ENCODE measurements around the gene HRH3.
A peak's percentile ranks its signal among the peaks of the same experiment; 100 is the strongest.

HRH3 gene

DNA sequence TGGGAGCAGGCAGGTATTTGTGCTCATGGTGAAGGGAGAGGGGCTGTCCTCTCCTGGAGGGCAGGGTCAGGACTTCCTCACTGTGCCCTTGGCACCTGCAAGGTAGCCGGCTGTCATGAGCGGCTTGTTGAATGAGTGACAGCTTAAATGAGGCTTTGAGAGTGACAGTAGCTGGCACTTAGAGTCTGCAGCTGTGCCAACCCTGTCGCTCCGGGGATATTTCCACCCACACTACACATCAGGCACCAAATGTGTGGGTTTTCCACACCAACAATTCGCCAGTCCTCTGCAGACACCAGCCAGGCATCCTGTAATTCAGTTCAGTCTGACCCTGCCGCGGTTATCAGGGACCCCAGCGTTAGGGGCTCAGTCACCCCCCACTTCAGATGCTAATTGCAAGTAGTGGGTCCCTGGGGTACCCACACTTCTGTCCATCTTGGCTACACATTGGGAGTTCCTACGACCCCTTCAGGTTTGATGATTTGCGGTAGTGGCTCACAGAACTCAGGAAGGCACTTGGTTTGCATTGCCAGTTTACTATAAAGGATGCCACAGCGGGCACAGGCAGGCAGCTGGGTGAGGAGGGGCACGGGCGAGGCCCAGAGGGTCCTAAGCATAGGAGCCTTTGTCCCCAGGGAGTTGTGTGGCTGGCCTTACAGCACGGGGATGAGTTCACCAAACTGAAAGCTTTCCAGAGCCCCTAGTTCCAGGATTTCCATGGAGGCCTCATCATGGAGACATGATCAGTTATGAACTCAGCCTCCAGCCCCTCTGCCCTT is 28.1 kb downstream of the HRH3 start:
- Histone ChIP-seq H3K27me3 (ENCODE audit: insufficient read depth, low read length) (no peaks in the 10 kb centered on the region), H3K4me3 (ENCODE audit: low read length) (no peak overlapping the region), H3K36me3 (ENCODE audit: insufficient read depth, low read length) (peaks cover 14% of the 10 kb centered on the region), H3K9me3 (ENCODE audit: low read length) (no peaks in the 10 kb centered on the region), H2AFZ (ENCODE audit: low read depth, low read length) (no peak overlapping the region), H3K4me1 (ENCODE audit: insufficient read depth, low read length) (no peaks in the 10 kb centered on the region)

DNA sequence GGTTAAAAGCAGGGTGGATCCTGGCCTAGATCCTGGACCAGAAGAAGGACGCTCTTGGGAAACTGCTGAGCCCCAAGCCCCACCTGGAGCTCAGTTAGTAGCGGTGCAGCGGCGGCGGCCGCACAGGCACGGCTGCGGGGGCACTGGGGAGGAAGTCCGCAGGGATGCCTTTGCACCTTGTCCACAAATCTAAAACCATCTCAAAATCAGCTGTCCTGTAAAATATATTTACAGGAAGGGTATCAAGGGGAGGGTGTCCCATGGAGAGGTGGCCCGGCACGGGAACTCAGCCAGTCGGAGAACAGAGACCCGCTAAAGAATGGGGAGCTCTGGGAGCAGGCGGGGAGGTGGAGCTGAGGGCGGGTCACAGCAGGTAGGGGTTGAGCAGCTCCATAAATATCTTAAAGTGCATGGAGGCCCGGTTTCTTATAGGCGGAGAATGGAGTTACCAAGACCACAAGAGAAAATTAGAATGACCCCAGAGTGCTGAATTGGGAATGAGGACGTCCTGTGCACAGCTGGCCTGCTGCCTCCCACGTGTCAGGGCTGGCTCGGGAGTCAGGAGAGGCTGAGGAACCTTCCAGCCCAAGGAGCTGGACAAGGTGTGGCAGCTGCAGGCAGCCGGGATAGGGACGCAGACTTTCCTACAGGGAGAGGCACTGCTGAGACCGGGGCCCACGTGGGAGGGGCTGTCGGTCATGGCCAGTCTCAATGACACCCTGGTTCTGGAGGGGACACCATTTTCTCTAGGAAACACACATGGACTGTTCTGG is 29.3 kb downstream of the HRH3 start:
- Histone ChIP-seq H3K4me3 (ENCODE audit: low read length) (no peak overlapping the region), H3K36me3 (ENCODE audit: insufficient read depth, low read length) (peaks cover 11% of the 10 kb centered on the region), H3K4me1 (ENCODE audit: insufficient read depth, low read length) (no peaks in the 10 kb centered on the region)

DNA sequence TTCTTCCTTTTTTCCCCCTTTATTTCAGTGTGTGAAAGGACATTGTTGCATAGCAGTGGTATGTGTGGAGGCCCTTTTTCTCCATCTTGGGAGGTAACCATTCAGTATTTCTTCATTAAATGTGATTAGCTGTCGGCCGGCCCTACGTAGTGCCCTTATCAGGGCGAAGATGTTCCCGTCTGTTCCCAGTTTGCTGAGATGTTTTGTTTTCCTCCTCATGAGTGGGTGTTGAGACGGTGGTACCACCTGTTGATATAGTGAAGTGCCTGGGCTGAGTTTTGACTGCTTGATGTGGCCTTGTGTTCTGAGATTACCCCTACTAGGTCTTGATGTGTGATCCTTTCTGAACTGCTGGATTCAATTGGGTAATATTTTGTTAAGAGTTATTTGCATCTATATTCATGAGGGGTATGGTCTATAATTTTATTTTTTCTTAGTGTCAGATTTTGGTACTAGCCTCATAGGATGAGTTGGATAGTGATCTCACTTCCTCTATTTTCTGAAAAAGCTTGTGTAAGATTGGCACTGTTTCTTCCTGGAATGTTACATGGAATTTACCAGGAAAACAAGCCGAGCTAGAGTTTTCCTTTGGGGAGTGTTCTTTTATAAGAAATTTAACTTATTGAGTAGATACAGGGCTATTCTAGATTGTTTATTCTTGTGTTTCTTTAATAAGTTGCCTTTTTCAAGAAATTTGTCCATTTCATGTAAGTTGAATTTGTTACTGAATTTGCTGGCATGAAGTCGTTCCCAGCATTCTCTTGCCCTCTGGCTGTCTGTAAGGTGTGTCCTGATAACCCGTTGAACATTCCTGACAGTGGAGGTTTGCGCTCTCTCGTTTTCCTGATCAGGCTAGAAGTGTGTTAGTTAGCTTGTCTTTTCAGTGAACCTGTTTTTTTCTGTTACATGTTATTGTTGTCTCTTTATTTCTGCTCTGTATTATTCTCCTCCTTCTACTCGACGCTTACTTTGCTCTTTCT is 32.9 kb downstream of the HRH3 start:
- no peak overlapping the region for H2AFZ ChIP-seq (ENCODE audit: low read depth, low read length)
- no peaks in the 10 kb centered on the region for H3K9me3 ChIP-seq (ENCODE audit: low read length)
- peaks cover 5% of the 10 kb centered on the region for H3K36me3 ChIP-seq (ENCODE audit: insufficient read depth, low read length)
- no peak overlapping the region for H3K4me3 ChIP-seq (ENCODE audit: low read length)
- peaks cover 8% of the 10 kb centered on the region for H3K4me1 ChIP-seq (ENCODE audit: insufficient read depth, low read length)
- no peaks in the 10 kb centered on the region for H3K27me3 ChIP-seq (ENCODE audit: insufficient read depth, low read length)

More for the DNA sequence above, 29.3 kb downstream of the HRH3 start:
- Histone ChIP-seq H2AFZ (ENCODE audit: low read depth, low read length) (no peak overlapping the region), H3K27me3 (ENCODE audit: insufficient read depth, low read length) (no peaks in the 10 kb centered on the region), H3K9me3 (ENCODE audit: low read length) (no peaks in the 10 kb centered on the region)

DNA sequence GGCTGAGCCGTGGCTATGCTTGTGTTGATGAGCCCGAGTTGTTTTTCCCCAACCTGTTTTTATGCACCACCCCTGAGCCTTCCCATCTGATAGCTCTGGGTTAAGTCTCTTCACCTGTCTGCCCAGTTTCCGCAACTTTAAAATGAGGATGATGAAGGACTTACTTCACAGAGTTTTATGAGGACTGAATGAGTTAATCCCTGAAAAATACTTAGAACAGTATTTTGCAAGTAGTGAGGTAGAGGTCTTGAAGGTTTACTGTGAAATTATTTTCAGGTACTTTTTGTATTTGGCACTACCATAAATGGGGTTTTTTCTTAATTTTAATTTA is 34.0 kb downstream of the HRH3 start:
- H3K36me3 ChIP-seq (ENCODE audit: insufficient read depth, low read length) = peaks cover 7% of the 10 kb centered on the region
- no peak overlapping the region for H2AFZ ChIP-seq (ENCODE audit: low read depth, low read length)
- no peak overlapping the region for H3K4me3 ChIP-seq (ENCODE audit: low read length)
- H3K4me1 ChIP-seq (ENCODE audit: insufficient read depth, low read length) = peaks cover 15% of the 10 kb centered on the region
- no peaks in the 10 kb centered on the region for H3K27me3 ChIP-seq (ENCODE audit: insufficient read depth, low read length)
- no peaks in the 10 kb centered on the region for H3K9me3 ChIP-seq (ENCODE audit: low read length)

DNA sequence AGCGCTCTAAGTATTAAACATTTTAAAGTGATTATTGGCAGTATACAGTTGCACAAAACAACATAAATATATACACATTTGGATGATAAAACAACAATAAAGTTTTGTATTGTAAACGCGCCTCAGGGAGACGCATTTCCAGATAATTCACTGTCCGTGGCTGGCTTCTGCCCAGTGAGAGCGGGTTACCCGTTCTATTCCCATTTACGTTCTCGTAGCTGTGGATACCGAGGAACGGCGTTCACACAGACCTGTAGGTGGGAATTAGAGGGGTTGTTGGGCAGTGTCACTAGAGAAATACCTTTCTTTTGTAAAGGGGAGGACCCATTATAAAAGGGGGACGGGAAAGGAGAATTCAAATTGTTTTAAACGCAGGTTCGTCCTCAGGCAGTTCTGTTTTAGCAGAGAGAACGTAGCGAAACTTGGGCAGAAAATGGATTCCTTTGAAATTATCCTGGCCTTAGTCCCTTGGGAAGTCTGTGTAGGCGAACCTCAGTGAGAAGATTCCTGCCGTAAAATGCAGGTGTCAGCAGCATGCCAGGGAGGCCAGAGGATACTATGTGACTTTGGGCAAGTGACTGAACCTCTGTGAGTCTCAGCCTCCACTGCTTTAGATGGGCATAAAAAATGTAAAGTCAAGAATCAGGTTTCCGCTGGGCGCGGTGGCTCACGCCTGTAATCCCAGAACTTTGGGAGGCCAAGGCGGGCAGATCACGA is 36.5 kb downstream of the HRH3 start:
- Histone ChIP-seq H3K27me3 (ENCODE audit: insufficient read depth, low read length) (no peaks in the 10 kb centered on the region), H3K4me3 (ENCODE audit: low read length) (peak overlapping the region; percentile 92), H3K4me1 (ENCODE audit: insufficient read depth, low read length) (peaks cover 15% of the 10 kb centered on the region), H3K36me3 (ENCODE audit: insufficient read depth, low read length) (peaks cover 11% of the 10 kb centered on the region), H3K9me3 (ENCODE audit: low read length) (no peaks in the 10 kb centered on the region), H2AFZ (ENCODE audit: low read depth, low read length) (peak overlapping the region; percentile 57)

DNA sequence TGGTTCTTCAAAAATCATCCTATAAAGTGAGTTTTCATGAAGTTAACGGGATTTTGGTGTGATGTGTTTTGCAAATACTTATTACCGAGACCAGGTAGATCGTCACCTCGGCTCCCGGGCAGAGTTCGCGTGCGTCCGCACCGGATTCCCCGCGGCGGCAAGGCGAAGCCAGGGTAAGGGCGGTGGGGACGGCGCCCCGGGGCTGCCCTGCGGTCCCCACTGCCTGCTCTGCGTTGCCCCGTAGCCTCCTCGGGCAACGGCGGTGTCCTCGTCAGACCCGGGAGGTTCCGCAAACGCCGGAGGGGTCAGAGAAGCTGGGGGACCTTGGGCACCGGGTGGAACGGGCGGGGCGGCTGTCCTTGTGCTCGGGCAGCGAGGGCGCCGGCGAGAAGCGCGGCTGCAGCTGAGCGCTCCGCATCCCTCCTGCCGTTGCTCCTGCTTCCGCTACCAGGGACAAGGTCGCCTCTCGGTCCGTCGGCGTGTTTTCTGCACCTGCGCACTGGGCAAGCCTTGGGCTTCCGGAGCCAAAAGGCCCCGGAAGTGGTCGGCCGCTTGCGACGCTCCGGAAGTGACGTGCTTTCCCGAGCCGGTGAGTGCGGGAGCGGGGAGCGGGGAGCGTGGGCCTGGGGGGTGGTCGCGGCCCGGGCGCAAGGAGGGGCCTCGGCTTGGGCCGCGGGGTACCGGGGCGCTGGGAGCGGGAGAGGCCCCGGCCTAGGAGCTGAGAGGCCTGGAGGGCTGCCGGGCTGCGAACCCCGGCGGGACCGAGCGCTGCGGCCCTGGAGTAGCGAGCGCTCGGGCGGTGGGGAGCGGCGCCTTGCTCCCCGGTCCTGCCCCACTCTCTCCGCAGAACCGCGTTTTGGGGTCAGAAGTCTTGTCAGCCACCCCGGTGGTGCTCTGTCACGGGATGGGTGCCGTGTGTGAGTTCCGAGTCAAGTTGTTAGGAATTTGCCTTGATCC is 37.3 kb downstream of the HRH3 start, which contains the start of gene MTG2:
Gene MTG2 (plus strand): TSS at position 560 of the 957 bp plus-strand sequence. CDS start 10,393 bp downstream, outside the sequence.
- Histone ChIP-seq H3K9me3 (ENCODE audit: low read length) (no peaks in the 10 kb centered on the region), H3K27me3 (ENCODE audit: insufficient read depth, low read length) (no peaks in the 10 kb centered on the region), H3K4me3 (ENCODE audit: low read length) (peak within 1 kb of the TSS; percentile 92)

DNA sequence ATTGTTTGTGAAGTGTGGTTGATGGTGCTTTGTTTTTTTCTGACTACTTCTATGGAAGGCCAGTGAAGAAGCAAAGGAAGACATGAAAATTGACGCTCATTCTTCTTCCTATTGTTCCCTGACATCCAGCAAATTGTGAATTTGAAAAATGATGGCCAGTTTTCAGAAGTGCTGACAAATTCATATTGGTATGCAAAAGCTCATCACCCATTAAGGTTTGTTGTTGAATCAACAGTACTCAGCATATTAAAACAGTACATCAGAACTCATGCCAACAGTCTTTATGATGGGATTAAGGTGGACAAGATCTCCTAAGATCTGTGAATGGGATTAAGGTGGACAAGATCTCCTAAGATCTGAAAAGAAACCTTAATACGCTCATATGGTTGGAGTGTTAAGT is 38.3 kb downstream of the HRH3 start:
- Histone ChIP-seq H2AFZ (ENCODE audit: low read depth, low read length) (no peak overlapping the region), H3K27me3 (ENCODE audit: insufficient read depth, low read length) (no peaks in the 10 kb centered on the region), H3K4me1 (ENCODE audit: insufficient read depth, low read length) (peaks cover 15% of the 10 kb centered on the region), H3K9me3 (ENCODE audit: low read length) (no peaks in the 10 kb centered on the region), H3K36me3 (ENCODE audit: insufficient read depth, low read length) (peaks cover 19% of the 10 kb centered on the region), H3K4me3 (ENCODE audit: low read length) (peak overlapping the region; percentile 92)

More for the DNA sequence above, 37.3 kb downstream of the HRH3 start, which contains the start of gene MTG2:
- Histone ChIP-seq H2AFZ (ENCODE audit: low read depth, low read length) (peak within 1 kb of the TSS; percentile 57), H3K36me3 (ENCODE audit: insufficient read depth, low read length) (peaks cover 11% of the 10 kb centered on the region), H3K4me1 (ENCODE audit: insufficient read depth, low read length) (peaks cover 15% of the 10 kb centered on the region)

DNA sequence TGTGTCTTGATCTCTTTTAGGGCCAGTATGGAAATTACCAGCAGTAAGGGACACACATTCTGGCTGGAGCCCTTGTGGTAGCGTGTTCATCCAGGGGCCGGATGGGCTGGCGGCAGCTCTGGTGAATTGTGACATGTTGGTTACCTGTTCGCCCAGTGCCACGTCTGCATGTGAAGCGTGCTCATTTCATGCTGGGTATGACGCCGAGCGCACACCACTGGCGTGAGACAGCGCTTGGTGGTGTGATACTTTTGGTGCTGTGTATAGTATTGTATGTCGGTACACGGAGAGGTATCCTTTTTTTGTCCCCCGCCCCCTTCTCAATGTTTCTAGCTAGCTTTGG is 40.9 kb downstream of the HRH3 start:
- Histone ChIP-seq H3K4me1 (ENCODE audit: insufficient read depth, low read length) (peaks cover 15% of the 10 kb centered on the region), H3K27me3 (ENCODE audit: insufficient read depth, low read length) (no peaks in the 10 kb centered on the region), H3K4me3 (ENCODE audit: low read length) (no peak overlapping the region), H2AFZ (ENCODE audit: low read depth, low read length) (no peak overlapping the region), H3K36me3 (ENCODE audit: insufficient read depth, low read length) (peaks cover 43% of the 10 kb centered on the region), H3K9me3 (ENCODE audit: low read length) (no peaks in the 10 kb centered on the region)

DNA sequence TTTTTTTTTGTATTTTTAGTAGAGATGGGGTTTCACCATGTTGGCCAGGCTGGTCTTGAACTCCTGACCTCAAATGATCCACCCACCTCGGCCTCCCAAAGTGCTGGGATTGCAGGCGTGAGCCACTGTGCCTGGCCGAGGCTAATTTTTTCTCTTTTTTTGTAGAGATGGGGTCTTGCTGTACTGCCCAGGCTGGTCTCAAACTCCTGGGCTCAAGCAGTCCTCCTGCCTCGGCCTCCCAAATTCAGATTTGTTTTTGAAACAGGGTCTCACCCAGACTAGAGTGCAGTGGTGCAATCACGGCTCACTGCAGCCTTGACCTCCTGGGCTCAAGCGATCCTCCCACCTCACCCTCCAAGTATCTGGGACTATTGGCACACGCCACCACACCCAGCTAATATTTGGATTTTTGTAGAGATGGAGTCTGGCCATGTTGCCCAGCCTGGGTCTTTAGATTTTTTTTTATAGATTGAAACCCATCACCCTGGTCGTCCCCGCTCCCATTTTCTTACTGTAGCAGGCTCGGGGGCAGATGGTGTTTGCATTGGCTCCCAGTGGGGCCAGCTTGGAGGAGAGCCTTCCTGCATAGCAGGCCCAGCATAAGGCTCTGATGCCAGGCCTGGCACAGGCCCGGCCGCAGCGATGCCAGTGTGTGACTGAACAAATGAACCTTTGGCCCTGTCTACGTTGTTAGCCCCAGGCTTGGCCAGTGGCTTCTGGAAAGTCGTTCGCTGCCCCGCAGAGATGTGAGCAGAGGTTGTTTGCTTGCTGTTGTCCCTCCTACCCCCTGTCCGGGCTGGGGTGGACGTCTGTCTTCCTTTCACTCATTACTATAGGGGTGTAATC is 41.5 kb downstream of the HRH3 start:
- Histone ChIP-seq H3K4me1 (ENCODE audit: insufficient read depth, low read length) (peaks cover 11% of the 10 kb centered on the region), H3K9me3 (ENCODE audit: low read length) (no peaks in the 10 kb centered on the region), H2AFZ (ENCODE audit: low read depth, low read length) (no peak overlapping the region), H3K27me3 (ENCODE audit: insufficient read depth, low read length) (no peaks in the 10 kb centered on the region), H3K4me3 (ENCODE audit: low read length) (no peak overlapping the region), H3K36me3 (ENCODE audit: insufficient read depth, low read length) (peaks cover 48% of the 10 kb centered on the region)

DNA sequence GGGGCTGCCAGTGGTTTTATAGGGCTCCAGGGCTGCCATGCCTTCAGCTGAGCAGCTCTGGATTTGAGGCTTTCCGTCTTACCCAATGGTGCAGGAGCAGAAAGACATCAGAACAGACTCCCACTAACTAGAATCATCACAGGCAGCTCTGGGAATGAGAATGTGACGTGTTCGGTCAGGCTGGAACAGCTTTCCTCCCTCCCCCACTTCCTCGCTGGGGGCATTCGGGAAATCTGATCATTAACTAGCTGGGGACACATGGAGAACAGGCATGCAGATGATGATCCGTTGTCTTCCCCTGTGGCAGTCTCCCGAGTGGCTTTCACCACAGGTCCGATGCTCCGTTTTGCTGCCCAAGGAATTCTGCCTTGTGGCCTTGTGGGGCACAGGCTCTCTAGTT is 42.8 kb downstream of the HRH3 start:
- Histone ChIP-seq H3K4me3 (ENCODE audit: low read length) (no peak overlapping the region), H3K36me3 (ENCODE audit: insufficient read depth, low read length) (peaks cover 56% of the 10 kb centered on the region), H3K27me3 (ENCODE audit: insufficient read depth, low read length) (no peaks in the 10 kb centered on the region), H3K9me3 (ENCODE audit: low read length) (no peaks in the 10 kb centered on the region), H3K4me1 (ENCODE audit: insufficient read depth, low read length) (peaks cover 8% of the 10 kb centered on the region), H2AFZ (ENCODE audit: low read depth, low read length) (no peak overlapping the region)

DNA sequence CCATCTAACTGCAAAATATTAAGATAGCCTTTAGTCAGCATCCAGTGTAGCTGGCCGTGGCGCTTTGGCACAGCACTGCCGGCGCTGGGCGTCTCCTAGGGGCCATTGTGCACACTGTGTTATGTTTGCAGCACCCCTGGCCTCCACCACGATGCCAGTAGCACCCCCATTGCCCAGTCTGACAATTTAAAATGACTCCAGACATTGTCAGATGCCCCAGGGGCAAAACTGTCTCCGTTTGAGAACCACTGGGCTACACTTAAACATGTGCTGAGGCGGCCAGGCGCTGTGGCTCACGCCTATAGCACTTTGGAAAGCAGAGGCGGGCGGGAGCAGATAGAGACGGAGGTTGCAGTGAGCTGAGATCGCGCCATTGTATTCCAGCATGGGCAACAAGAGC is 43.2 kb downstream of the HRH3 start:
- Histone ChIP-seq H3K9me3 (ENCODE audit: low read length) (no peaks in the 10 kb centered on the region), H3K4me3 (ENCODE audit: low read length) (no peak overlapping the region), H3K36me3 (ENCODE audit: insufficient read depth, low read length) (peaks cover 58% of the 10 kb centered on the region), H3K27me3 (ENCODE audit: insufficient read depth, low read length) (no peaks in the 10 kb centered on the region), H2AFZ (ENCODE audit: low read depth, low read length) (no peak overlapping the region), H3K4me1 (ENCODE audit: insufficient read depth, low read length) (peaks cover 3% of the 10 kb centered on the region)
